CD4-positive, alpha-beta T cell treated with Interleukin-12 subunit alpha and Interleukin-12 subunit beta, for 1 hour (primary cell): Measurements from ENCODE around the gene THOC6.
"Not testable (repeated sequence)": the region's sequence is repeated elsewhere in the genome, so short reads cannot be mapped to it uniquely, and the experiment has no call there.

ENCODE experiments used
- DNase-seq: peaks from one replicate; pipeline ENCODE4 v3.0.0-alpha.2; 2020

The THOC6 gene

DNA sequence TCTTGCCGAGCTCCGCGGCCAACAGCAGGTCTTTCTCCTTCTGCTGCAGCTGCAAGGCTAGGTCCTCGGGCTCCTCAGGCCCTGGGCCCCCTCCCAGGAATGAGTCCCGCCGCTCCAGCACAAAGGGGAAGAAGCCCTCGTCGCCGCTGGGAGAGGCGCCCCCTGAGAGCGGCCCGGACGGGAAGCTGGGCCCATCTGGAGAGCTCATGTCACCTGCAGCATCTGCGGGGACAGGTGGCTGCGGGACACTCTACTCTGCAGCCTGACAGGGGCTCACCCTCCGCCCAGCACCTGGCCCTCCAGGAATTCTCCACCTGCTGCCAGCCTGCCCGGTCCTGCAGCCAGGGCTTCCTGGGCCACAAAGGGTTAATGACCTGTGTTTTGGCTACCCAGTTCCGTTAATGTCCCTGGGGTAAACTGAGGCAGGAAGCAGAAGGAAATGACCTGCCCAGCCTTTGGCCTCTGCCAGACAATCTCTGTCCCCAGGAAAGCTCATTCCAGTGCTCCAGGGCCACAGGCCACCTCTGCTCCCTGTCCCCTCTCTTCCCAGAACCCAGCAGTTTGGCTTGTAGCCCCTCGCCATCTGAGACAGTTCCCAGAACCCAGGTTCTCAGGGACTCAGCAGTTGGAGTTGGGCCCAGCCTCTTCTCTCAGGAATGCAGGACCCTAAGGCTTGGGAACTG lies 11.6 kb downstream of the THOC6 start:
- DNase-seq = no peak

DNA sequence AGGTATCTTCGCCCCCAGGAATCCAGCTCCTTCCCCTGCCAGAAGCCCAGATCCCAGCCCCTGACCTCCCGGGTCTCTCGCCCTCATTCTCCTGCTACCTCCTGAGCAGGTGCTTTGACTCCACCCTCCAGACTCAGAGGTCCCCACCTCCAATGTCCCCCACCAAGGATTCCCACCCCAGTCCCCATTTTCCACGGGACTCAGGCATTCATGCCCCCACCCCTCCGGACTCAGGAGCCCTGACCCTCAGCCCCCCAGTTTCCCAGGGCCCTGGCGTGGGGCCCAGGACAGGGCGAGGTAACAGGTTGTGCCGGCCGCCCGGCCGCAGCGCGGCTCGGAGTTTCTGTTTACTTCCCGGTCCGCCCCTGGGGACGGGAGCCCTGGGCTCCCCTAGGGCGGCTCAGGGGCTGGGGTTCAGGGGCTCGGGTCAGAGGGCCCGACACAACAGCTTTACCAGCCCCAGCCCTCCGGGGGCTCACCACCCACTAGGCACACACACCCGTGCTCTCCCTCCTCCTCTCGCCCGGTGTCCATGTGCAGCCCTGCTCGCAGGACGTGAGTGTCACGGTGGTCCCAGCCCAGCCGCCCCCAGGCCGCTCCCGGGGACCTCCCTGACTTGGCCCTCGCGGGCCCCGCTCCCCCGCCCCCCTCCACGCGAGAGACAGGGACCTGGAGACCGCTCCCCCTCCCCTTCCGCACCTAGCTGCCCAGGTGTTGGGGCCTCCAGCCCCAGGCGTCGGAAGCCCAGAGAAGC lies 12.3 kb downstream of the THOC6 start:
- no peak for DNase-seq

DNA sequence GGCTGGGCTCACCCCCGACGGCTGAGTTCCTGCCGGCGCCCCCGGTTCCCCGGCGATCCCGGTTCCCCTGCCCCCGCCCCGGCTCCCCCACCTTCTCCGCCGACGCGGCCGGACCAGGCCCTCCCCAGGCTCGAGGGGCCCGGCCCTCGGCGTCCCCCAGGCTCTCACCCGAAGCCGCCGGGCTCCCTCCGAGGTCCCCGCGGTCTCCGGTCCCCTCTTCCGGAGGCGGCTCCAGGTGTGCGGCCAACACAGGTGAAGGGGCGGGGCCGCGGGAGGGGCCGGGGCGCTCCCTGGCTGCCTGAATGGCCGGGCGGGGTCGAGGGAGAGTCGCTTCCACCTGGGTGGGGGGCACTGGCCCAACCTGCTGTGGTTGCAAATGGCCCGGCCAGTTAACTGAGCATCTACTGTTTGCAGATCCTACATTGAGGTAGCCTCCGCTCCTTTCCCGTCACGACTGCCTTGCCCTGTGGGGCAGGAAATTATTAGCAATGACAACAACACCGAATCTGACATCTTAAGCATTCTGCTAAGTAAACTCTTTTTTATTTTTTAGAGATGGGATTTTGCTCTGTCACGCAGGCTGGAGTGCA lies 13.0 kb downstream of the THOC6 start, which contains the start of gene BICDL2:
Gene BICDL2 (minus strand): TSS at position 219 of the 590 bp plus-strand sequence. CDS start 1,448 bp downstream, outside the sequence.
- no peak for DNase-seq

DNA sequence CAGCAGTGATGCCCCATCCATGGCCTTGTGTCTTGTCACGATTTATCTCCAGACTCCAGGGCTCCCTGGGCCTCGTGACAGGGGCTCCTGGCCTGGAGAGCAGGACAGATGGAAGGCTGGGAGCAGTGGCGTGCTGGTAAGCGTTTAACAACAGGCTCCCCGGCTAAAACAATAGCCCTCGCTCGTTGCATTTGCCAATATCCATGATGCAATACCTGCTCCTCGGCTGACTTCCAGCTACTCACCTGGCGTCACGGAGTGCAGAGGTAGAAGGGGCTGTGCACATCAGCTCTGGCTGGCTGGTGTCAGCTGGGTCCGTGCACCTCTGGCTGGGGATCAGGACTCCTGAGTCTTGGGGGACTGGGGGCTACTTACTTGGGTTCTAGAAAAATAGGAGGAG lies 14.4 kb downstream of the THOC6 start:
- no peak for DNase-seq

DNA sequence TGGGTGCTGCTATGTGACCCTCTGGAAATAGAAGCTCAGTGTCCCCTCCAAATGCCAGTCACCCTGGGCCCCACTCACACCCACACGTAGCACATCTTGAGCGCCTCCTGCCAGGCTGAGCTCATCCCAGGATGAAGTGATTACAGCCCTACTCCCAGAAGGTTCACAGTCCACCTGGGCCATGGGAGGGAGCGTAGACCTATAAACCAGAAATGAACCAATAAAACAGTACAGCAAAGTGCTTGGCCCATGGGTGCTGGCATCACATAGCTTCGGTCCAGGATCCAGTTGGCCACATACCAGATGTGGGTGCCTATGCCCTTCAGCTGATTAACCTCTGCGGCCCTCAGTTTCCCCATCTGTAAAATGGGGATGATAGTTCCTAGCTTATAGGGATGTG lies 15.1 kb downstream of the THOC6 start:
- DNase-seq = no peak

DNA sequence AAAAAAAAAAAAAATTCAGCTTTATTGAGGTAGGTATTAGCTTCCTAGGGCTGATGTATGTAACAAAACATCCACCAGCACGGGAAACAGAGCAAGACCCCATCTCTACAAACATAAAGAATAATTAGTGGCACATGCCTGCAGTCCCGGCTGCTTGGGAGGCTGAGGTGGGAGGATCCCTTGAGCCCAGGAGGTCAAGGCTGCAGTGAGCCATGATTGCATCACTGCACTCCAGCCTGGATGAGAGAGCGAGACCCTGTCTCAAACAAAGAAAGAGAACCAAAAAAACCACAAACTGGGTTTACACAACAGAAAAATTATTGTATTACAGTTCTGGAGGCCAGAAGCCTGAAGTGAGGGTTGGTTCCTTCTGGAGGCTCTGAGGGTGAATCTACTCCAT lies 18.5 kb downstream of the THOC6 start:
- DNase-seq = no peak

DNA sequence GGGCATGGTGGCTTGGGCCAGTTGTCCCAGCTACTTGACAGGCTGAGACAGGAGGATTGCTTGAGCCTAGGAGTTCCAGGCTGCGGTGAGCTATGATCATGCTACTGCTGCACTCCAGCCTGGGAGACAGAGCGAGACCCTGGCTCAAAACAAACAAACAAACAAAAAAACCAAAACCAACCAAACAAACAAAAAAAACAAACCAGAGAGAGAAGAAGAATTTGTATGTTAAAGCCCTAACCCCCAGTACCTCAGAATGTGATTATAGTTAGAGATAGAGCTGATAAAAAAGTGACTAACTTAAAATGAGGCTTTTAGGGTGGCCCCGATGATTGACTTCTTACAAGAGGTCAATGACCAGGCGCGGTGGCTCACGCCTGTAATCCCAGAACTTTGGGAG lies 20.9 kb downstream of the THOC6 start:
- no peak for DNase-seq

DNA sequence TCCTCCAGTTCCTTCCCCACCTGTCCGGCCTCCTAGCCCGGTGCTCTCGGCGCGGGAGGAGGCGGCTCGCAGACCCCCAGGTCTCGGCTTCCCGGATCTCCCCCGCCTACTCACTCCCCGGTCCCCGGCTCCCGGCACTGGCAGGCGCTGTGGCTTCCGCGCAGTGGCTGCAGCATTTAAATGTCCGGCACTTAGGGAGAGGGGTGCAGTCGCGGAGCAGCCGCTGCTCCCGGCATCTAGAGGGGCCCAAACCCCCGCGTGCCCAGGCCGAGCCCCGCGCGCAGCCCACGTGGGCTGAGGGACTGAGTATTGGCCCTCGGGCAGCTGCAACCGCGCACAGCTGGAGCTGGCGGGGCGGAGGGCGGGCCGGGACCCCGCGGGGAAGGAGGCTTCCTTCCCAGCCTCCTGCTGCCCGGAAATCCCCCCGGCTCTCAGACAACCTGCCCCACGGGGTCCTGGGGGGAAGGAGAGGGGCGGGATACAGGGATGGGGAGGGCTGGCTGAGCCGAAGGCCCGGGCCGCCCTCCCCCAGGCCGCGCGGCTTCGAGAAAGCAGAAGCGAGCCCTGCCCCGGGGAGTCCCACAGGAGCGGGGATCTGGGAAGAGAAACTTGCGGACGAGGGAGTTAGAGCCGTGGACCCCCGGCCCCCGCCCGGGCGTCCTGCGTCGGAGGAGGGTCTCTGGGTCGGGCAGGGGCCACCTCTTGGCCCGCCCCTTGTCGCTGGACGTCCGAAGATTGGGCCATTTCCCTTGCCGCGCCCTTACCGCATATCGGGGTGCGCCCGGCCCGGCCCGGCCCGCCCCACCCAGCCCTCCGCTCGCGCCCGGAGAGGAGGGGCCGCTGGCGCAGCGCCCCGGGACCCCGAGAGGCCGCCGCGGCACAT lies 22.2 kb downstream of the THOC6 start, which contains the start of gene MMP25:
Gene MMP25 (plus strand): TSS at position 804 of the 883 bp plus-strand sequence. CDS start 357 bp downstream, outside the sequence.
- no peak for DNase-seq

DNA sequence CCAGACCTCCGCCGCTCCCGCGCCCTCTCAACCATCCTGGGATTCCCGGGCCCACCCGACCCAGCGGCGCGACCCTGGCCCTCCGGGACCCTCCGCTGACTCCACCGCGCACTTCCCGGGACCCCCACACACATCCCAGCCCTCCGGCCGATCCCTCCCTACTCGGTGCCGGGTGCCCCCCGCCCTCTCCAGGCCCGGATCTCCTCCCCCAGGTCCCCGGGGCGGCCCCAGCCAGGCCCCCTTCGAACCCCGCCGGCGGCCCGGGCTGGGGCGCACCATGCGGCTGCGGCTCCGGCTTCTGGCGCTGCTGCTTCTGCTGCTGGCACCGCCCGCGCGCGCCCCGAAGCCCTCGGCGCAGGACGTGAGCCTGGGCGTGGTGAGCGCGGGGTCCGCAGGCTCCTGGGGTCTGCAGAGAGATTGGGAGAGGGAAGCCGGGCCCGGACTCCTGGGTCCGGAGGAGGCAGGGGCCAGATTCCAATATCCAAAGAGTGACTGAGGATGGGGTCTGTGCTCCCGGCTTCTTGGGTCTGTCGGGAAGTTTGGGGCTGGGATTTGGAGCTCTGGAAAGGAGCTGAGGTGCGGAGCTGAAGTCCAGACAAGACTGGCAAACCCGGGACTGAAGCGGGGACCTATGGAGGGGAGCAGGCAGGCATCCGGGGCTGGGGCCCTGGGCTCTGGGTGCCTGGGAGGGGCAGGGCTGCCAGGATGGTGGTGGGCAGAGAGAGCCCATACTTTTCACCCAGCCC lies 23.0 kb downstream of the THOC6 start:
- no peak for DNase-seq

DNA sequence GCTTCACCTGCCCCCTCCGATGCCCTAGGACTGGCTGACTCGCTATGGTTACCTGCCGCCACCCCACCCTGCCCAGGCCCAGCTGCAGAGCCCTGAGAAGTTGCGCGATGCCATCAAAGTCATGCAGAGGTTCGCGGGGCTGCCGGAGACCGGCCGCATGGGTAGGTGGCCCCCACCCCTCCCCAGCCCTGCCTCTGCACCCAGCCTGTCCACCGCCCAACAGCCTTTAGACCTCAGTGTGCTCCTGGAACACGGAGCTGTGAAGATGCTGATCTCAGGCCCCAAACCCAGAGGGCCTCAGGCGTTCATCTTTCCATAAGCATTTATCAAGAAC lies 23.5 kb downstream of the THOC6 start:
- no peak for DNase-seq

DNA sequence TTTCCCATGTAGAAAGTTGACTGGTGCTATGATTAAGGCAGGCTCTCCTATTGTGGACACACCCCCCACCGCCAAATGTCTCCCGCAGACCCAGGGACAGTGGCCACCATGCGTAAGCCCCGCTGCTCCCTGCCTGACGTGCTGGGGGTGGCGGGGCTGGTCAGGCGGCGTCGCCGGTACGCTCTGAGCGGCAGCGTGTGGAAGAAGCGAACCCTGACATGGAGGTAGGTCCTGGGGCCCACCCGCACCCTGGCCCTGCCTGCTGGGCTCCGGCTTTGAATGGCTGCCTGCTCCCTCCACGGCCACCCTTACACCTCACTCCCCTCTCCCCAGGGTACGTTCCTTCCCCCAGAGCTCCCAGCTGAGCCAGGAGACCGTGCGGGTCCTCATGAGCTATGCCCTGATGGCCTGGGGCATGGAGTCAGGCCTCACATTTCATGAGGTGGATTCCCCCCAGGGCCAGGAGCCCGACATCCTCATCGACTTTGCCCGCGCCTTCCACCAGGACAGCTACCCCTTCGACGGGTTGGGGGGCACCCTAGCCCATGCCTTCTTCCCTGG lies 26.2 kb downstream of the THOC6 start:
- DNase-seq = no peak

DNA sequence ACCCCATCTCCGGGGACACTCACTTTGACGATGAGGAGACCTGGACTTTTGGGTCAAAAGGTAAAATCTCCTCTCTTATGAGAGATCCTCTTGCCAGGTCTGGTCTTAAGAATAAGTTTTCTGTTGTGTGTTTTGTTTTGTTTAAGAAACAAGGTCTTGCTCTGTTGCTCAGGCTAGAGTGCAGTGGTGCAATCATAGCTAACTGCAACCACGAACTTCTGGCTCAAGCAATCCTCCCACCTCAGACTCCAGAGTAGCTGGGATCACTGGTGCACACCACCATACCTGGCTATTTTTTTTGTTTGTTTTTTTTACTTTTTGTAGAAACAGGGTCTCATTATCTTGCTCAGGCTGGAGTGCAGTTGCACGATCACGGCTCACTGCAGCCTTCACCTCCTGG lies 26.7 kb downstream of the THOC6 start:
- no peak for DNase-seq

DNA sequence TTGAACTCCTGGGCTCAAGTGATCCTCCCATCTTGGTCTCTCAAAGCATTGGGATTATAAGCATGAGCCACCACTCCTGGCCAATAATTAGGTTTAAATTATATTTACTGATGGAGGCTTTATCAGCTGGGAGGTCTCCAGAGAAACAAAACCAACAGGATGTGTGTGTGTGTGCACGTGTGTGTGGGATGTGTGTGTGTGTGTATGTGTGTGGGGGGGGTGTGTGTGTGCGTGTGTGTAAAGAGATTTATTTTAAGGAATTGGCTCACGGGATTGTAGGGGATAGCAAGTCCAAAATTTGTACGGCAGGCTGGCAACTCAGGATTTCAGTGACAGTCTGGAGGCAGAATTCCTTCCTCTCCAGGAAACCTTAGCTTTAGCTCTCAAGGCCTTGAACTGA lies 27.2 kb downstream of the THOC6 start:
- no peak for DNase-seq

DNA sequence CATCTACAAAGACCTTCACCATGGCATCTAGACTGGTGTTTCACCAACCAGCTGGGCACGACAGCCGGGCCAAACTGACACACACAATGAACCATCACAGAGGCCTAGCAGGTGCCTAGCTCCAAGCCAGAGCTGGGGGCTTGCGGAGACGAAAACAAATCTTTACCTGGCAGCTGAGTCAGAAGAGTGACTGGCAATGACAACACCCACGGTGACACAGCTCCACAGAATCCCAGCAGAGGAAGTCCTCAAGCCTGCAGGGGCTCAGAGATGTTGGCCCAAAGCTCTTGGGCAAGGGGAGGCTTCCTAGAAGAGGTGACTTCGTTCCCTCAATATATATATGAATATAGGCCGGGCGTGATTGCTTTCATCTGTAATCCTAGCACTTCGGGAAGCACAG lies 27.7 kb downstream of the THOC6 start:
- no peak for DNase-seq

DNA sequence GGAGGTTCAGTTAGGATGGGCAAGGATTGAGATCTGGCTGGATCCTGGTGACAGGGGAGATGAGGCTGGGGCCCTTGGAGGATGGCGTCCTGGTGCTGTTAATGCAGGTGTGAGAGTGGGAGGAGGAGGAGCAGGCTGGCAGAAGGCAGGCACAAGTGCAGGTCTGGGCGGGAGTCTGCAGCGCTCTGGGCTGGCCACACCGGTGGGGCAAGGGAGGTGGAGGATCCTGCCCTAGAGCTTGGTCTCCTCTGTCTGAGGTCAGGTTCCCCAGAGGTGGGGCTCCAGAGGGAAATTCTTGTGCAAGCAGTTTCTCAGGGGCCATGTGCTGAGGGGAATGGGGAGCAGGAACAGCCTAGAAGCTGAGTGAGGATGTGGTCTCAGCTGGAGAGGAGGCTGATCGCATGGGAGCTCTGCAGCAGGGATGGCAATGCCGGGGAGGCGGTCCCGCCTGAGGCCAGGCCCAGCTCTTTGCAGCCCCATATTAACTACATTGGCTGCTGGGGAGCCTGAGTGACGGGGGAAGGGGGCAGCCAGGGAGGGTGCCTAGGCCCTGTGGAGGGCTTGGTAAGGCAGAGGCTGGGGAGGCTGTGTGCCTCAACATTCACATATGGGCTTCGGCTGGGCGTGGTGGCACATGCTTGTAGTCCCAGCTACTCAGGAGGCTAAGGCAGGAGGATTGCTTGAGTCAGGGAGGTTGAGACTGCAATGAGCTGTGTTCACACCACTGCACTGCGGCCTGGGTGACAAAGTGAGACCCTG lies 28.9 kb downstream of the THOC6 start:
- not testable (repeated sequence) for DNase-seq

DNA sequence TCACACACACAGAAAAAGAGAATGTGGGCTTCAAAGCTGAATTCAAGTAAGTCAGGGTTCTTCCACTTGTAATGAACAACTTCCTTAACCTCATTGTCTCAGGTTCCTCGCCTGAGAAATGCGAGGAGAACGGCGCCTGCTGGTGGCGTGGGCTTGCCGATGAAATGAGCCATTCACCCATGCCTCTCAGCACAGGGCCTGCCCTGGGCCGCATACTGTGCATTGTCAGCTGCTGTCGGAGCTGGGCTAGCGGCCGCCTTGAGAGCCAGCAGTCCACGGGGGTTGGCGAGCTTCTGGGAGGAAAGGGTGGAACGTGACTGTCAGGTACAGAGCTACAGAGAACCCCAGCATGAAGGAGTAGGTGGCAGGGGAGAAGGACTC lies 29.5 kb downstream of the THOC6 start:
- DNase-seq = not testable (repeated sequence)

DNA sequence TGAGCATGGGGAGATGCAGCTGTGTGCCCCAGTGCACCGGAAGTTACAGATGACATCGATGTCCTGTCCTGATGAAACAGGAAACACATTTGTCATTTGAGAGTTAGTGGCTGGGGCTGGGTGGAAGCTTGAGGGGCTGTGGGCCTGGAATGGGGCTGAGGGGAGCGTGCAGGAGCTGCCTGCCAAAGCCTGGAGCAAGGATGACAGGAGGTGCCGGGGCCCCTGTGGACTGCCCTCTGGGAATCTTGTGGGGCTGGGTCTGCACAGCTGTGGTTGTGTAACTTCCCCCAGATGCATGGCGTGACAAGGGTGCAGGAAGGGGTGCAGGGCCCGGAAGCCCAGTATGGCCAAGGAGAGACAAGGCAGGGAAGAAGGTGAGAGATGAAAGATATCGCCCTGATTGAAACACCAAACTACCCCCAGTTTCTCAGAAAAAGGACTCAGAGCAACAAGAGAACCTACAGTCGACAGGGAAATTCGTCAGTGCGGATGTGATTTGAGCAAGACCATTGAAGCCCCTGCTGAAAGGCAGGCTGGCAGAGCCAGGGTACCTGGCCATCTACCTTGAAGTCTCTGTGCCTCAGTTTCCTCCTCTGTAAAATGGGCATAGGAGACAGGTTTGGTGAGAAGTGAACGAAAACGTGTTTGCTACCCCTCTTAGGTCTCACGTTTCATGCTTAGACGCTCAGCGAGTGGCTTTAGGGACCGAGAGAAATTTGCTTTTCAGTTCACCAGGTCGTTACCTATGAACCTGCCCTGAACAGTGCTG lies 31.3 kb downstream of the THOC6 start:
- no peak for DNase-seq

DNA sequence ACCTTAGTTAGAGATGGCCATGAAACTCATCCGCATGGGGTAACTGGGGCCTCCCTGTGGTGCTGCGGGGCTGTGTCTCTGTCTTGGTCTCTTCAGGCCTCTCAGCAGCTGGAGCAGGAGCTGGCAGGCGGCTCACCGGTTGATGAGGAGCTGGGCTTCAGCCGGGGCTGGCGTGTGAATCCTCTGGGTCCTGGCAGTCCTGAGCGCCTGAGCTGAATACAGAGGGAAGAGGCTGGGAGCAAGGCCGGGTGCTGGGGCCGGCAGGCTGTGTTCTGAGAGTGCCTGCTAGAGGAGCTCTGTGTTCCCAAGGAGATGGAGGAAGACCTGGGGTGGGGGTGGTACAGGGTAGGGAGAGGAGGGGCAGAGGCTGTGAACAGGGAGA lies 31.9 kb downstream of the THOC6 start:
- DNase-seq = not testable (repeated sequence)

DNA sequence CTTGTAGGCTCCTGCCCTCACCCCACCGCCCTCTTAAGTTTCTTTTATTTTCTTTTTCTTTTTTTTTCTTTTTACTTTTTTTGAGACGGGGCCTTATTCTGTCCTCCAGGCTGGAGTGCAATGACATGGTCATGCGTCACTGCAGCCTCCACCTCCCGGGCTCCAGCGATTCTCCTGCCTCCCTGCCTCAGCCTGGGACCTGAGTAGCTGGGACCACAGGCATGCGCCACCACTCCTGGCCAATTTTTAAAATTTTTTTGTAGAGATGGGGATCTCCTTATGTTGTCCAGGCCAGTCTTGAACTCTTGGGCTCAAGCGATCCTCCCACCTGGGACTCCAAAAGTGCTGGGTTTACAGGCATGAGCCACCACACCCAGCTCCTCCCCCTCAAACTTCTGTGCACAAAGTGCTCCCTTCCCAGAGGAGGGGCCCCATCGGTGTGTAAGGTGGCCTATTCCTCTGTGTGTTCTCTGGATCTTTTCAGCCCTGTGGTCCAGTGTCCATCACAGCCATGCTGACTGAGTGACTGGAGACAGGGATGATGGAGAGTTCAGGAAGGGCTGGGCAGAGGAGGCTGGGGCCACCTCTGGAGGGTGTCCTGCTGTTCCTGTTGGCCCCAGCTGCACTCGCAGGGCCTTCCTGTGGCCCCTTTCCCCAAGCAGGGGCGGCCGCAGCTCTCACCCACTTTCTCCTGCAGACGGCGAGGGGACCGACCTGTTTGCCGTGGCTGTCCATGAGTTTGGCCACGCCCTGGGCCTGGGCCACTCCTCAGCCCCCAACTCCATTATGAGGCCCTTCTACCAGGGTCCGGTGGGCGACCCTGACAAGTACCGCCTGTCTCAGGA lies 32.7 kb downstream of the THOC6 start:
- DNase-seq = no peak
